OCI-LY7 (cell line): ENCODE measurements around the gene TMEM168. TPM values are rescaled to one million over a fixed set of nuclear protein-coding genes. Genes with fewer than 3 reads are reported as not detected.

ENCODE experiments used
- BruUV-seq: library from RNA; stranded (reverse); fragments of 400-500 nt; replicated peaks from 2 replicates; lab custom pipeline; 2021; lab: Mats Ljungman, UMichigan
- CTCF ChIA-PET: fragments of 300-600 bp; sonication (Branson Sonifier 250); formaldehyde crosslinking; loops from one replicate; lab custom pipeline; 2022; ENCODE audit warnings: antibody characterized with exemption; ENCODE audit not compliant: unreplicated experiment; lab: Charles Lee
- POLR2A ChIA-PET: fragments of 300-600 bp; sonication (Branson Sonifier 250); formaldehyde crosslinking; loops from one replicate; lab custom pipeline; 2022; ENCODE audit warnings: antibody characterized with exemption; lab: Charles Lee
- DNase-seq: peaks from one replicate; pipeline ENCODE4 v3.0.0-alpha.2; 2015; ENCODE audit warnings: low spot score
- H2AFZ ChIP-seq: fragments of 200-600 bp; sonication (generic), shearing (Covaris generic); 2 replicates; pipeline ENCODE4 v1.6.1; 2014; ENCODE audit warnings: mild to moderate bottlenecking, antibody characterized with exemption, low read length, moderate library complexity
- H3K27ac ChIP-seq: fragments of 200-600 bp; sonication (generic); 2 replicates; pipeline ENCODE4 v1.5.1; 2014; ENCODE audit warnings: mixed run types, low read depth, mild to moderate bottlenecking, moderate library complexity, low read length, inconsistent platforms; ENCODE audit not compliant: poor library complexity, severe bottlenecking
- H3K36me3 ChIP-seq: fragments of 200-600 bp; sonication (generic); 2 replicates; pipeline ENCODE4 v1.6.1; 2014; ENCODE audit warnings: mild to moderate bottlenecking, antibody characterized with exemption, low read length, moderate library complexity, mixed read lengths; ENCODE audit not compliant: insufficient read depth
- H3K4me1 ChIP-seq: fragments of 200-600 bp; sonication (generic); 2 replicates; pipeline ENCODE4 v1.5.1; 2014; ENCODE audit warnings: mild to moderate bottlenecking, low read length; ENCODE audit not compliant: insufficient read depth, poor library complexity, severe bottlenecking
- H3K4me2 ChIP-seq: fragments of 200-600 bp; sonication (generic); 2 replicates; pipeline ENCODE4 v1.6.1; 2014; ENCODE audit warnings: mild to moderate bottlenecking, low read length
- H3K4me3 ChIP-seq: fragments of 200-600 bp; sonication (generic); 2 replicates; pipeline ENCODE4 v1.5.1; 2014; ENCODE audit warnings: mild to moderate bottlenecking, low read depth, low read length; ENCODE audit not compliant: poor library complexity, severe bottlenecking
- H3K79me2 ChIP-seq: fragments of 200-600 bp; sonication (generic); 2 replicates; pipeline ENCODE4 v1.6.1; 2016; ENCODE audit warnings: low read depth, mild to moderate bottlenecking, low read length, moderate library complexity, mixed read lengths; ENCODE audit not compliant: insufficient read depth
- H3K9me2 ChIP-seq: fragments of 200-600 bp; sonication (generic); 2 replicates; pipeline ENCODE4 v1.6.1; 2016; ENCODE audit warnings: mild to moderate bottlenecking, low read length, mixed read lengths; ENCODE audit not compliant: insufficient read depth
- H3K9me3 ChIP-seq: fragments of 200-600 bp; sonication (generic); 2 replicates; pipeline ENCODE4 v1.6.1; 2014; ENCODE audit warnings: mild to moderate bottlenecking, mixed run types, low read length, mixed read lengths
- H4K20me1 ChIP-seq: fragments of 200-600 bp; sonication (generic); 2 replicates; pipeline ENCODE4 v1.6.1; 2014; ENCODE audit warnings: mild to moderate bottlenecking, antibody characterized with exemption, low read length, moderate library complexity, mixed read lengths; ENCODE audit not compliant: insufficient read depth
- CTCF ChIP-seq: fragments of 200-600 bp; sonication (generic); conservative IDR thresholded peaks from 2 replicates; pipeline ENCODE4 v1.5.1; 2014; ENCODE audit warnings: mild to moderate bottlenecking, antibody characterized with exemption, low read length, moderate library complexity, mixed read lengths
- EZH2phosphoT487 ChIP-seq: fragments of 200-600 bp; sonication (generic); IDR thresholded peaks from 2 replicates; pipeline ENCODE4 v1.6.1; 2018; ENCODE audit warnings: low read depth, borderline replicate concordance, mild to moderate bottlenecking, mixed run types, antibody characterized with exemption, low read length, moderate library complexity, mixed read lengths
- intact Hi-C: fragments of 100-400 bp; cut with micrococcal nuclease; formaldehyde crosslinking; loops from one replicate; pipeline ENCODE4 v1.10.0; 2022; ENCODE audit not compliant: unreplicated experiment
- total RNA-seq, 2 experiments: library from RNA; depleted of rRNA in 1 of 2; stranded (reverse); fragments of >200 nt in 1 of 2; shearing (Covaris generic) in 1 of 2; gene quantifications; 2 replicates each; pipeline ENCODE4 v1.2.3, GENCODE V29; 2014 to 2022

Gene TMEM168
- total RNA-seq, 2 experiments from 2014 or later = 3.5 to 9.2 TPM

DNA sequence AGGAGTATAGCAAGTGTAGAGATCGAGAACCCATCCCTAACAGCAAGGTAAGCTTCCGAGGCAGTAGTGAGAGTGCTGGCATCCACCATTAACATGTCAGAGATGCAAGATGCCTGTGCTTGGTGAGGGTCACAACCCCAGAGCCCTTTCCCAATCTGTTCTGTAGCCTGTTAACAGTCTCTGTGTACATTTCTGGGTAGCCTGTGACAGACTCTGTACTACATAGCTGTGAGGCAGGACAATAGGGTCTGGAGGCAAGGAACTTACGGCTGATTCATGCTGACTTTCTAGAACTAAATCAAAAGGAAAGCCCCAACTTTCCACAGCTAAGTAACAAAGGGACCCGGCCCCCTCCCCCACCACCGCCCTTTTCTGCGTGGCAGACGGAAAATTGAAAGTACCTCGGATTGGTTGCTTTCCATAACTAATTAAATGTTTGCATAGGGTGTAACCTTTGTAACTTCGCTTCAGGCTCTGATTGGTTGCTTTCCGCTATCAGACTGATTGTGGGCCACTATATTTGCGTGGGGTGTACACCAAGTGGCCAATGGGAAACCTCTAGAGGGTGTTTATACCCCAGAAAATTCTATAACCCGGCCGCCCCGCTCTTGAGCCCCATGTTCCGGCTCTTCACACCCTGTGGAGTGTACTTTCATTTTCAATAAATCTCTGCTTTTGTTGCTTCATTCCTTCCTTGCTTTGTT lies 1.4 kb upstream of the TMEM168 start:
- no TSS peak for BruUV-seq
- peaks cover 6% of the 10 kb centered on the region for H3K4me1 ChIP-seq
- ChIA-PET POLR2A (no interaction called here), CTCF (no interaction called here)
- no peaks in the 10 kb centered on the region for H3K36me3 ChIP-seq
- intact Hi-C loops = no loop called here
- no peaks in the 10 kb centered on the region for H3K9me2 ChIP-seq
- 0 out of 2 replicates have a peak overlapping the region, but pooled peaks have one; percentile 78 for H3K4me2 ChIP-seq
- H3K4me3 ChIP-seq = no peak overlapping the region
- no peaks in the 10 kb centered on the region for H3K79me2 ChIP-seq
- H4K20me1 ChIP-seq = no peaks in the 10 kb centered on the region
- H2AFZ ChIP-seq = peak overlapping the region; percentile 66; the same call in 1 of the 2 replicates
- H3K9me3 ChIP-seq = no peaks in the 10 kb centered on the region
- H3K27ac ChIP-seq = no peak overlapping the region
- DNase-seq = no peak
- TF ChIP-seq CTCF = no peak
- TF ChIP-seq EZH2phosphoT487 = no peak

DNA sequence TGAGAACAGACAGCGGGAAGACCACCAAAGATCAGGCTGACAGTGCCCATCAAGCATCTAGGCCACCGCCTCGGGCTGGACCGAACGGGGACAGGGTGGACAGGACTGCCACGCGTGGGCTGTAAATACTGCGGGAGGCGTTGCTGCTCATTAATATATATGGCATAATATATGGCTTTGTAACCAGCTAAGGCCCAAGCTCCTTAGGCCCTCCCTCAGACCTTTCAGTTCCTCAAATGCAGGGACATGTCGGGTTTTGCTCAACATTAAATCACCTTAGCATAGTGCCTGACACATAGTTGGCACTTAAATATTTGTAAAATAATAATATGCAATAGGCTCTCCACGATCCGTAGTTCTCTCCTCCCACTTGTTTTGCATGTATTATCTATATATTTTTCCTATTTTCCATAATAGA lies 402 bp upstream of the TMEM168 start:
- POLR2A ChIA-PET = no interaction called here
- no TSS peak for BruUV-seq
- H3K4me3 ChIP-seq = peak overlapping the region; percentile 66
- H3K36me3 ChIP-seq = no peaks in the 10 kb centered on the region
- H3K4me2 ChIP-seq = peak overlapping the region; percentile 78
- CTCF ChIA-PET = interaction anchor here (0.6 kb wide), 1 partner anchor 345 kb away, joined by 5 read pairs; no protein-coding TSS in a partner anchor
- H3K9me2 ChIP-seq = no peaks in the 10 kb centered on the region
- no peaks in the 10 kb centered on the region for H3K79me2 ChIP-seq
- H3K4me1 ChIP-seq = peaks cover 6% of the 10 kb centered on the region
- intact Hi-C loops = no loop called here
- peak; percentile 62 for DNase-seq
- H2AFZ ChIP-seq = peak overlapping the region; percentile 66; the same call in 1 of the 2 replicates
- H3K9me3 ChIP-seq = no peaks in the 10 kb centered on the region
- no peaks in the 10 kb centered on the region for H4K20me1 ChIP-seq
- H3K27ac ChIP-seq = peak overlapping the region; percentile 48
- TF ChIP-seq CTCF = no peak
- no peak for TF ChIP-seq EZH2phosphoT487

GRCh38 chr7:112789453-112789816 lies 758 bp downstream of the TMEM168 start:
- intact Hi-C loops = no loop called here
- POLR2A ChIA-PET = interaction anchor here (0.8 to 1.2 kb wide), 4 partner anchors 10 to 339 kb away, joined by 3 to 9 read pairs (median 4); partner anchors contain the start of gene IFRD1
- no peaks in the 10 kb centered on the region for H4K20me1 ChIP-seq
- DNase-seq = no peak
- H2AFZ ChIP-seq = peak overlapping the region; percentile 66; the same call in 1 of the 2 replicates
- H3K4me1 ChIP-seq = peaks cover 6% of the 10 kb centered on the region
- no peaks in the 10 kb centered on the region for H3K36me3 ChIP-seq
- H3K79me2 ChIP-seq = no peaks in the 10 kb centered on the region
- no peaks in the 10 kb centered on the region for H3K9me2 ChIP-seq
- peak overlapping the region; percentile 78 for H3K4me2 ChIP-seq
- peak overlapping the region; percentile 48 for H3K27ac ChIP-seq
- no peaks in the 10 kb centered on the region for H3K9me3 ChIP-seq
- peak overlapping the region; percentile 66 for H3K4me3 ChIP-seq
- TF ChIP-seq EZH2phosphoT487 (no peak), CTCF (no peak)
- BruUV-seq = TSS peak; percentile 67
- CTCF ChIA-PET = interaction anchor here (0.6 kb wide), 1 partner anchor 581 kb away, joined by 3 read pairs; no protein-coding TSS in a partner anchor
